Measurements from ENCODE around the gene ITGB4.

Gene ITGB4

GRCh38 chr17:75697651-75698291 lies 23.5 kb upstream of the ITGB4 start:
- DNase-seq (ENCODE audit: low read depth in 2 of 2) = no peak

GRCh38 chr17:75698659-75699058 lies 22.6 kb upstream of the ITGB4 start:
- no peak for DNase-seq (ENCODE audit: low read depth in 2 of 2)

GRCh38 chr17:75701288-75701687 lies 20.0 kb upstream of the ITGB4 start:
- DNase-seq (ENCODE audit: low read depth in 2 of 2) = no peak

- no peak for DNase-seq (ENCODE audit: low read depth in 2 of 2)
Observed at GRCh38 chr17:75703191-75703590, 18.1 kb upstream of the ITGB4 start.

GRCh38 chr17:75703591-75703990 lies 17.7 kb upstream of the ITGB4 start:
- no peak for DNase-seq (ENCODE audit: low read depth in 2 of 2)

- DNase-seq (ENCODE audit: low read depth in 2 of 2) = no peak
Observed at GRCh38 chr17:75704963-75705875, 16.0 kb upstream of the ITGB4 start.

- DNase-seq (ENCODE audit: low read depth in 2 of 2) = no peak
Observed at GRCh38 chr17:75706042-75706728, 15.1 kb upstream of the ITGB4 start.

- no peak for DNase-seq (ENCODE audit: low read depth in 2 of 2)
Observed at GRCh38 chr17:75707079-75707571, 14.1 kb upstream of the ITGB4 start.

GRCh38 chr17:75712446-75712845 lies 8.8 kb upstream of the ITGB4 start:
- no peak for DNase-seq (ENCODE audit: low read depth in 2 of 2)

- DNase-seq (ENCODE audit: low read depth in 2 of 2) = no peak
Observed at GRCh38 chr17:75719732-75720131, 1.5 kb upstream of the ITGB4 start.

GRCh38 chr17:75721463-75722011 lies 278 bp downstream of the ITGB4 start:
- no peak for DNase-seq (ENCODE audit: low read depth in 2 of 2)

GRCh38 chr17:75722076-75722475 lies 817 bp downstream of the ITGB4 start:
- DNase-seq (ENCODE audit: low read depth in 2 of 2) = no peak

GRCh38 chr17:75722542-75723095 lies 1.4 kb downstream of the ITGB4 start:
- DNase-seq (ENCODE audit: low read depth in 2 of 2) = no peak

- DNase-seq (ENCODE audit: low read depth in 2 of 2) = no peak
Observed at GRCh38 chr17:75723171-75723930, 2.1 kb downstream of the ITGB4 start.

- DNase-seq (ENCODE audit: low read depth in 2 of 2) = no peak
Observed at GRCh38 chr17:75724016-75725003, 3.1 kb downstream of the ITGB4 start.

- DNase-seq (ENCODE audit: low read depth in 2 of 2) = no peak
Observed at GRCh38 chr17:75725504-75725903, 4.2 kb downstream of the ITGB4 start.

GRCh38 chr17:75727391-75727790 lies 6.1 kb downstream of the ITGB4 start:
- no peak for DNase-seq (ENCODE audit: low read depth in 2 of 2)

- no peak for DNase-seq (ENCODE audit: low read depth in 2 of 2)
Observed at GRCh38 chr17:75729351-75729750, 8.1 kb downstream of the ITGB4 start.

- no peak for DNase-seq (ENCODE audit: low read depth in 2 of 2)
Observed at GRCh38 chr17:75730065-75730464, 8.8 kb downstream of the ITGB4 start.
